HepG2 (cell line): Measurements from ENCODE around the gene FUZ.

Source experiments
- ARNT ChIP-seq: fragments of 450-650 bp; IDR thresholded peaks from 2 replicates; pipeline ENCODE4 v1.6.1; 2017
- CTCF ChIP-seq: sonication (generic); formaldehyde crosslinking; IDR thresholded peaks from 2 replicates; pipeline ENCODE4 v1.5.0; 2020; ENCODE audit warnings: mild to moderate bottlenecking, missing genetic modification reagents, moderate library complexity
- ETS1 ChIP-seq: sonication (generic); formaldehyde crosslinking; IDR thresholded peaks from 2 replicates; pipeline ENCODE4 v1.4.0; 2020; ENCODE audit warnings: missing genetic modification reagents
- HDAC2 ChIP-seq: sonication (generic); formaldehyde crosslinking; IDR thresholded peaks from 2 replicates; pipeline ENCODE4 v1.4.0; 2020; ENCODE audit warnings: missing genetic modification reagents
- PATZ1 ChIP-seq: sonication (generic); formaldehyde crosslinking; IDR thresholded peaks from 2 replicates; pipeline ENCODE4 v1.4.0; 2020; ENCODE audit warnings: missing genetic modification reagents
- SOX13 ChIP-seq, 3 experiments: fragments of 450-650 bp in 1 of 3; sonication (generic) in 1 of 3; formaldehyde crosslinking in 1 of 3; IDR thresholded peaks in 2 of 3; conservative IDR thresholded peaks in 1 of 3; 2 replicates each; pipeline versions ENCODE4 v1.5.0 to v1.6.1; 2016 to 2020; ENCODE audit warnings: antibody characterized with exemption in 1 of 3, mild to moderate bottlenecking in 1 of 3, missing compliant biosample characterization in 1 of 3, missing genetic modification reagents in 1 of 3, moderate library complexity in 1 of 3
- ZNF292 ChIP-seq: sonication (generic); formaldehyde crosslinking; IDR thresholded peaks from 2 replicates; pipeline ENCODE4 v1.8.1; 2022; ENCODE audit warnings: mild to moderate bottlenecking, low read depth, missing genetic modification reagents, borderline replicate concordance
- TF ChIP-seq, protein P1 (sequence below): sonication (generic); formaldehyde crosslinking; IDR thresholded peaks from 2 replicates; pipeline ENCODE4 v1.8.0; 2022; ENCODE audit warnings: missing genetic modification reagents, mild to moderate bottlenecking, borderline replicate concordance

GRCh38 chr19:49791776-49792445, 21.2 kb downstream of the FUZ start:
- TF ChIP-seq PATZ1 (CRISPR knock-in tag) (no peak), HDAC2 (CRISPR knock-in tag) (no peak), CTCF (CRISPR knock-in tag) (no peak), SOX13 (IDR thresholded peaks at IDR 0.05) (no peak), SOX13 (CRISPR knock-in tag; conservative IDR thresholded peaks at IDR 0.05 in 1 of 2, IDR thresholded peaks at IDR 0.05 in 1 of 2) (no peak), ZNF292 (CRISPR knock-in tag) (no peak), ETS1 (CRISPR knock-in tag) (no peak), ARNT (no peak)
- TF ChIP-seq, protein P1, sequence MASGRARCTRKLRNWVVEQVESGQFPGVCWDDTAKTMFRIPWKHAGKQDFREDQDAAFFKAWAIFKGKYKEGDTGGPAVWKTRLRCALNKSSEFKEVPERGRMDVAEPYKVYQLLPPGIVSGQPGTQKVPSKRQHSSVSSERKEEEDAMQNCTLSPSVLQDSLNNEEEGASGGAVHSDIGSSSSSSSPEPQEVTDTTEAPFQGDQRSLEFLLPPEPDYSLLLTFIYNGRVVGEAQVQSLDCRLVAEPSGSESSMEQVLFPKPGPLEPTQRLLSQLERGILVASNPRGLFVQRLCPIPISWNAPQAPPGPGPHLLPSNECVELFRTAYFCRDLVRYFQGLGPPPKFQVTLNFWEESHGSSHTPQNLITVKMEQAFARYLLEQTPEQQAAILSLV, result no peak
